Activated CD4-positive, alpha-beta T cell treated with anti-CD3 and anti-CD28 coated beads, Interleukin-2, amount 10 ng/mL, durations not matched to agents 7 days and 5 days (primary cell): Measurements from ENCODE around the gene MEIS3. TPM values are rescaled to one million over a fixed set of nuclear protein-coding genes. Genes with fewer than 3 reads are reported as not detected.

Experiments used
- CTCF ChIA-PET: fragments of 350-600 bp; sonication (Branson Sonifier 250); formaldehyde crosslinking; loops from one replicate; lab custom pipeline; 2021; ENCODE audit warnings: antibody characterized with exemption; lab: Charles Lee
- POLR2A ChIA-PET: fragments of 350-600 bp; sonication (Branson Sonifier 250); formaldehyde crosslinking; loops from one replicate; lab custom pipeline; 2021; ENCODE audit warnings: antibody characterized with exemption; lab: Charles Lee
- DNase-seq: peaks from one replicate; pipeline ENCODE4 v3.0.0-alpha.2; 2020
- H3K27ac Mint-ChIP-seq: one replicate; pipeline ENCODE4 v1.8.0; 2021; ENCODE audit warnings: mild to moderate bottlenecking, moderate library complexity, mixed read lengths
- H3K27me3 Mint-ChIP-seq: one replicate; pipeline ENCODE4 v1.8.0; 2021; ENCODE audit warnings: mixed read lengths
- H3K36me3 Mint-ChIP-seq: one replicate; pipeline ENCODE4 v1.8.0; 2021; ENCODE audit warnings: low read depth, mixed read lengths
- H3K4me1 Mint-ChIP-seq: one replicate; pipeline ENCODE4 v1.8.0; 2021; ENCODE audit warnings: mixed read lengths
- H3K4me3 Mint-ChIP-seq: one replicate; pipeline ENCODE4 v1.8.0; 2021; ENCODE audit warnings: mild to moderate bottlenecking, moderate library complexity, mixed read lengths
- H3K9me3 Mint-ChIP-seq: one replicate; pipeline ENCODE4 v1.8.0; 2021; ENCODE audit warnings: mixed read lengths
- total RNA-seq, 2 experiments: library from RNA; stranded (reverse); gene quantifications; one replicate each; pipeline ENCODE4 v1.2.3, GENCODE V29; 2021

MEIS3 gene
- total RNA-seq, 2 experiments from 2014 or later, result not detected

DNA sequence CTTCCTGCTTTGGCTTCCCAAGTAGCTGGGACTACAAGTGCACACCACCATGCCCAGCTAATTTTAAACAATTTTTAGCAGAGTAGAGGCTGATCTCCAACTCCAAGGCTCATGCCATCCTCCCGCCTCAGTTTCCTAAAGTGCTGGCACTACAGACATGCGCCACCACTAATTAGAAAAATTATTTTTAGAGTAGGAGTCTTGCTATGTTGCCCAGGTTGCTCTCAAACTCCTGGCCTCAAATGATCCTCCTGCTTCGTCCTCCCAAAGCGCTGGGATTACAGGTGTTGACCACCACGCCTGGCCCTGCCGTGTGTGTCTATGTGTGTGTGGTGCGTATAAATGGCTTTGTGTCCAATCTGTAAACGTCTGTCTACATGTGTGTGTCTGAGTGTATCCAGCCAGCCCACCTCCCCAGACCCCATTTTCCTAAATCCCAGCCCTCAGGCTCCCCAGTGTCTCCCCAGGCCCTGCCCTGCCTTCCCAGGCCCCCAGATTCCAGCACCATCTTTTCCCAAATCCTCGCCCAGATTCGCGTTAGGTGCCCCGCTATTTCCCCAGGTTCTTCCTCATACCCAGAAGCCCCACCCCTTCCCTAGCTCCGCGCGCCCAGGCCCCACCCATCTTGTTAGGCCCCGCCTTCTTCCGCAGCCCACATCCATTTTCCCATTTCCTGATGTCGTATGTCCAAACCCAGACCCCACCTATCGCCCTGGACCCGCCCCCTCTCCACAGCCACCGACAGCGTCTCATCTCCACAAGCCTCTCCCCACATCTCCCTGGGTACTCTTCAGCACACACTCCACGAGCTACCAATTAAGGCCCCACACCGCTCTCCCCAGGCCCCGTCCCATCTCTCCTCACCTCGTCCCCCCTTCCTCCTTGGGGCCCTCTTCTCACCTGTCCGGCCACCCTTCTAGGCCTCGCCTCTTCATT lies 27.5 kb upstream of the MEIS3 start:
- CTCF ChIA-PET, result interaction anchor here (0.7 to 3.6 kb wide), 9 partner anchors 11 to 271 kb away, joined by 3 to 26 read pairs (median 4); partner anchors contain the start of gene NAPA
- DNase-seq, result peak; percentile 33
- peak overlapping the region; percentile 76 for H3K27ac Mint-ChIP-seq

DNA sequence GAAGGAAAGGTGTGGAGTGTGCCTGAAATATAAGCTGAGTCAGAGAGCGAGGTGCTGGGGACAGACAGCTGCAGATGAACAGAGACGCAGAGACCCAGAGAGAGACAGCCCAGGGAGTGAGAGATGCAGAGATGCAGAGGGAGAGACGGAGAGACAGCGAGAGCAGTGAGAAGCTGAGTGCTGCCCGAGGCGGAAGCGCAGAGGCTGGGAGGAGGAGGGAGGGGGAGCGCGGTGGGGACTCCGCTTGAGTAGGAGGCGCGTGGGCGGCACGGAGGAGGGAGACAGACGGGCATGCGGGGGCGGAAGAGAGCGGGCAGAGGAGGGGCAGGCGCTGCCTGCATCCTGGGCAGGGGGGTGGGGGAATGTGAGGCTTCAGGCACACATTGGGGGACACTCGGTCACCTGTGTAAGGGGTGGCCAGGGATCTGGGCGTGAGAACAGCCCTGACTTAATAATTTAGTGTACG lies 26.6 kb upstream of the MEIS3 start:
- H3K4me3 Mint-ChIP-seq, result peak overlapping the region; percentile 42
- H3K27ac Mint-ChIP-seq, result no peak overlapping the region

More for the DNA sequence above, 27.5 kb upstream of the MEIS3 start:
- Mint-ChIP-seq H3K4me3 (peak overlapping the region; percentile 17), H3K4me1 (peaks cover 47% of the 10 kb centered on the region), H3K36me3 (peaks cover 3% of the 10 kb centered on the region), H3K9me3 (no peaks in the 10 kb centered on the region), H3K27me3 (peaks cover 75% of the 10 kb centered on the region)
- POLR2A ChIA-PET, result no interaction called here

DNA sequence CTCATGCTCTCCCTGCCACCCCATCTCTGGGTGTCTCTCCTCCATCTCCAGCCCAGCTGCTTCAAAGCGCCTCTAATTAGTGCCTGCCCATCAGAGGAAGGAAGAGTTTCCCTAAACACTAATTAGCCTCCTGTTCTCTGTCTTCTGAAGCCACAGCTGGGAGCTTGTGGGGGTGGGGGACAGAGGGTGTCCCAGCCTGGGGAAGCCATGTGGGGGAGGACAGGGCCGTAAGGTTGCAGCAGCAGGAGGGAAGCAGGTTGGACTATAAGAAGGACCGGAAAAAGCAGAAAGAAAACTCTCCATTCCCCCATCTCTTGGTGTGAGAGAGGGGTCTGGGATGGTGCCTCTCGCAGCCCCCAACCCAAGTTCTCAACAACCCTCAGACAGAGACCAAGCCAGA lies 26.2 kb upstream of the MEIS3 start:
- CTCF ChIA-PET, result interaction anchor here (0.6 to 3.6 kb wide), 7 partner anchors 9 to 661 kb away, joined by 3 to 26 read pairs (median 3); partner anchors contain the start of gene NAPA
- no peak overlapping the region for H3K27ac Mint-ChIP-seq
- peaks cover 73% of the 10 kb centered on the region for H3K27me3 Mint-ChIP-seq
- H3K4me3 Mint-ChIP-seq, result peak overlapping the region; percentile 42
- no peak for DNase-seq
- peaks cover 3% of the 10 kb centered on the region for H3K36me3 Mint-ChIP-seq
- POLR2A ChIA-PET, result no interaction called here
- H3K4me1 Mint-ChIP-seq, result peaks cover 47% of the 10 kb centered on the region
- H3K9me3 Mint-ChIP-seq, result no peaks in the 10 kb centered on the region

More for the DNA sequence above, 26.6 kb upstream of the MEIS3 start:
- ChIA-PET POLR2A (no interaction called here), CTCF (interaction anchor here (0.7 to 3.6 kb wide), 5 partner anchors 10 to 222 kb away, joined by 3 to 26 read pairs (median 6); partner anchors contain the start of gene NAPA)
- Mint-ChIP-seq H3K27me3 (peaks cover 76% of the 10 kb centered on the region), H3K4me1 (peaks cover 47% of the 10 kb centered on the region), H3K36me3 (peaks cover 3% of the 10 kb centered on the region), H3K9me3 (no peaks in the 10 kb centered on the region)
- DNase-seq, result peak; percentile 70

DNA sequence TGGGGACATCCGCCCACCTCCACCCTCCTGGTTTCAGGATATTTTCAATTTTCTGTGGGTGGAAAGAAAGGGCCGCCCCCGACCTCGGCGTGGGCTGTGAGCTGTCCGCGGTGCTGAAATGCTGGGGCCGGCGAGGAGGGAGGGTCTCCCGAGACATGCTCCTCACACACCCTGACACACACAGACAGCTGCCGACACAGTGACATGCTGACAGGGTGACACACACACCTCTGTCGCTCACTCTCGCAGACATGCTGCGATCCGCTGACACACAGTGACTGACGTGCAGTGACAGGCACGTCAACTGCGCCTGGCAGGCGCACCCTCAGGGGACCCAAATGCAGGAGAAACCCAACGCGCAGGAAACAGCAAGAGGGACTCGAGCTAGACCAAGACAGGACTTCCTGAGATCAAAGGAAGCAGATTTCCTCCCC lies 25.1 kb upstream of the MEIS3 start:
- no peak overlapping the region for H3K27ac Mint-ChIP-seq
- peak; percentile 56 for DNase-seq
- peaks cover 47% of the 10 kb centered on the region for H3K4me1 Mint-ChIP-seq
- no peak overlapping the region for H3K4me3 Mint-ChIP-seq
- CTCF ChIA-PET, result interaction anchor here (0.9 to 2.7 kb wide), 3 partner anchors 8 to 279 kb away, joined by 3 to 6 read pairs (median 3); partner anchors contain the start of gene NAPA
- H3K9me3 Mint-ChIP-seq, result no peaks in the 10 kb centered on the region
- peaks cover 64% of the 10 kb centered on the region for H3K27me3 Mint-ChIP-seq
- POLR2A ChIA-PET, result no interaction called here
- H3K36me3 Mint-ChIP-seq, result peaks cover 3% of the 10 kb centered on the region

DNA sequence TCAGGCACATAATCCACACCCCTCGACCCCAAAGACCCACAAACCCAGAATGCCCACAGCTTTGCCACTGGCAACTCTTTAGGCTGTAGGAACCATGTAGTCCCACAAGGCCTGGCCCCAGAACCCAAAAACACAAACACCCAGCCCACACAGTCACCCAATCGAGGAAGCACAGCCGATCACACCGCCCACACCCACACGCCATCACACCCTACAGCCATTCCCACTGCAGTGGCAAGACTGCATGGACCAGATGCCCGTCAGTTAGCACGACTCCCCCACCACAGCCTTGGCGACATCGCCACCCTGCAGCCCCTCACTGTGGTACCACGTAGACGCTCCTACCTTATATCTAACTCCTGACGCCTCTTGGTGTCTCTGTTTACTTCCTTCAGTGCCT lies 24.0 kb upstream of the MEIS3 start:
- no peak overlapping the region for H3K27ac Mint-ChIP-seq
- POLR2A ChIA-PET, result no interaction called here
- H3K4me1 Mint-ChIP-seq, result peaks cover 43% of the 10 kb centered on the region
- CTCF ChIA-PET, result no interaction called here
- H3K9me3 Mint-ChIP-seq, result no peaks in the 10 kb centered on the region
- H3K36me3 Mint-ChIP-seq, result peaks cover 3% of the 10 kb centered on the region
- no peak for DNase-seq
- H3K27me3 Mint-ChIP-seq, result peaks cover 61% of the 10 kb centered on the region
- H3K4me3 Mint-ChIP-seq, result no peak overlapping the region

DNA sequence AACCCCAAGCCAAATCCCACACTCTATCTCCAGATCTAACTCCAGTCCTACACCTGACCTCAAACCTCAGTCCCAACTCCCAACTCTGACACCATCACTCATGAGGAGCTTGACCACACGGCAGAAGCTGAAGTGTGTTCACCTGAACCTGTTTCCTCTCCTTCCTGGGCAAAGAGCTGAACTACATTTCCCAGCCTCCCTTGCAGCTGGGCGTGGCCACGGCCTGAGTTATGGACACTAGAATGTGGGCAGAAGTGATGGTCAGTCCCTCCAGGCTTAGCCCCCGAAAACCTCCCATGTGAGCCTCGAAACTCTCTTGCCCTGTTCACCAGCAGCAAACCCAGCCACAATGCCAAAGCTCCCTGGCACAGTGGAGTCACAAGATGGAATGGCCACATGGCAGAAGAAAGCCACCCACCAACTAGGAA lies 19.5 kb upstream of the MEIS3 start:
- POLR2A ChIA-PET, result no interaction called here
- CTCF ChIA-PET, result interaction anchor here (1.1 to 2.0 kb wide), 2 partner anchors 45 to 259 kb away, joined by 4 to 6 read pairs; partner anchors contain the start of gene KPTN

DNA sequence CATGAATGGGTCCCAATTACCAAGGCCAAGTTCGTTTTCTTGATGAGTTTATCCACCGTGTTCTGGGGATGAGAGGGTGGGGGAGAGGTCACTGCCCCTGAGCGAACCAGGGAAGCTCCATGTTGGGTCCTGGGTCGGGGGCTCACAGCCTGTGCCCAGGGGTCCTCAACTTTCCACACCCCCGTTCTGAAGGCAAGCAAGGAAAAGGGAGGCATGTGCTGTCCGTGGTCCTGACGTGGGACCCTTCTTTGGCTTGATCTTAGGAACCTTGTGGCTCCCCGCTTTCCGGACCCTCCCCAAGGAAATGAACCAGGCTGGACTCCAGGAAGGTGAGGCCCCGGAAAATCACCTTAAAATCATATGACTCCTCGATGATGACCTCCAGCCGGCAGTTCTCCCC lies 18.2 kb upstream of the MEIS3 start:
- Mint-ChIP-seq H3K9me3 (peaks cover 4% of the 10 kb centered on the region), H3K27me3 (peaks cover 19% of the 10 kb centered on the region), H3K27ac (no peak overlapping the region), H3K4me3 (no peak overlapping the region), H3K36me3 (no peaks in the 10 kb centered on the region), H3K4me1 (peaks cover 42% of the 10 kb centered on the region)
- DNase-seq, result no peak
- CTCF ChIA-PET, result interaction anchor here (2.0 to 2.8 kb wide), 2 partner anchors 46 to 261 kb away, joined by 6 to 17 read pairs; partner anchors contain the start of gene KPTN
- POLR2A ChIA-PET, result interaction anchor here (0.6 kb wide), 1 partner anchor 53 kb away, joined by 4 read pairs; no protein-coding TSS in a partner anchor

More for the DNA sequence above, 19.5 kb upstream of the MEIS3 start:
- Mint-ChIP-seq H3K4me1 (peaks cover 36% of the 10 kb centered on the region), H3K9me3 (no peaks in the 10 kb centered on the region), H3K27ac (no peak overlapping the region), H3K4me3 (no peak overlapping the region), H3K36me3 (no peaks in the 10 kb centered on the region), H3K27me3 (peaks cover 30% of the 10 kb centered on the region)
- no peak for DNase-seq

DNA sequence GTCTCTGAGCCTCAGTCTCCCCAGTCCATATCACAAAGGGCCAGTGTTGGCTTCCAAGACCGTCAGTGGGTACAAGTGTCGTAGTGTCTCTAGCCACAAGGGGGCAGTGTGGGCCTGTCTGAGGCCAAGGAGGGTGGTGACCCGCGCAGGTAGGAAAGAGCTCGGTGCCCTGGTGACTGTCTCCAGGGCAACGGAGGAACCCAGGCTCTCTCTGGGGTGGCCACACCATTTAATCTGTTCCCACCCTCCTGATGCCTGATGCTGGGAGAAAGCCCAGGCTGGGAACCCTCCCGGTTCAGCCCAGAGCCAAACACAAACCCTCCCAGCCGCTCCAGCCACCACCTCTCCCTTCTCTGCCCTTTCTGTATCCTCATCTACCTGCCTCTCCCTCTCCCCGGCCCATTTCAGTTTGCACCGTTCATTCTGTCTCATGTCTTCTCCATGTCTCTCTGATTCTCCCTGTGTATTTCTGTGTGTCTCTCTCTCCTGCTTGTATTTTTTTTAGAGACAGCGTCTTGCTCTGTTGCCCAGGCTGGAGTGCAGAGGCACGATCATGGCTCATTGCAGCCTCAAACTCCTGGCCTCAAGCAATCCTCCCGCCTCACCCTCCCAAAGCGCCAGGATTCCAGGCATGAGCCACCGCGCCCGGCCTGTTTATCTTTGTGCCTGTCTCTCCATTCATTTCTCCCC lies 17.5 kb upstream of the MEIS3 start:
- no peak overlapping the region for H3K4me3 Mint-ChIP-seq

DNA sequence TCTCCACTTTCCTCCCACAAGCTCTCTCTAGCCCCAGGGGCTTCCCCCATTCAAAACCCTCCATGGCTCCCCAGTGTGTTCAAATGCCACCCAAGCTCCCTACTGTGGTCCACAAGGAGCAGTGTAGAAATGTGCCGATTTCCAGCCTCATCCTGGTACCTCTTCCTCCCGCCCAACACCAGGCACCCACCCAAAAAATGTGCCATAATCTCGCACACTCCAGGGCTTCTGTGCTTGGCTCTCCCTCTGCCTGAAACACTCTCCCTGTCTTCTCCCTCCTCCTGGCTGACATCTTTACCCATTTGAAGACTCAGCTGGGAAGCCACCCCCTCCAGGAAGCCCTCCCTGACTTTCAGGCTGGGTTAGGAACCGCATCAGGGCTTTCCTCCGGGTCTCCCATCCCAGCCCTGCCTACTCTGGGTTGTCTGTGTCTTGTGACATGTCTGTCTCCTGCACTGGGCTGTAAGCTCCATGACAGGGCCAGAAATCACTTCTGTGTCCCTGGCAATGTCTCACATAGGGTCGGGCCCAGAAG lies 16.6 kb upstream of the MEIS3 start:
- ChIA-PET CTCF (interaction anchor here (0.6 to 5.2 kb wide), 17 partner anchors 8 to 331 kb away, joined by 3 to 64 read pairs (median 6); partner anchors contain the start of genes EHD2, KPTN and NAPA), POLR2A (interaction anchor here (1.0 kb wide), 1 partner anchor 271 kb away, joined by 3 read pairs; no protein-coding TSS in a partner anchor)
- no peaks in the 10 kb centered on the region for H3K36me3 Mint-ChIP-seq
- no peak for DNase-seq
- peaks cover 6% of the 10 kb centered on the region for H3K9me3 Mint-ChIP-seq
- no peak overlapping the region for H3K4me3 Mint-ChIP-seq
- H3K27ac Mint-ChIP-seq, result peak overlapping the region; percentile 61
- peaks cover 10% of the 10 kb centered on the region for H3K27me3 Mint-ChIP-seq
- peaks cover 51% of the 10 kb centered on the region for H3K4me1 Mint-ChIP-seq

More for the DNA sequence above, 17.5 kb upstream of the MEIS3 start:
- DNase-seq, result peak; percentile 88
- POLR2A ChIA-PET, result interaction anchor here (1.0 kb wide), 1 partner anchor 270 kb away, joined by 3 read pairs; no protein-coding TSS in a partner anchor
- Mint-ChIP-seq H3K27ac (peak overlapping the region; percentile 36), H3K36me3 (no peaks in the 10 kb centered on the region), H3K4me1 (peaks cover 48% of the 10 kb centered on the region), H3K9me3 (peaks cover 4% of the 10 kb centered on the region), H3K27me3 (peaks cover 15% of the 10 kb centered on the region)
- CTCF ChIA-PET, result interaction anchor here (0.6 to 5.2 kb wide), 24 partner anchors 8 to 355 kb away, joined by 3 to 64 read pairs (median 4); partner anchors contain the start of genes EHD2, KPTN and NAPA

DNA sequence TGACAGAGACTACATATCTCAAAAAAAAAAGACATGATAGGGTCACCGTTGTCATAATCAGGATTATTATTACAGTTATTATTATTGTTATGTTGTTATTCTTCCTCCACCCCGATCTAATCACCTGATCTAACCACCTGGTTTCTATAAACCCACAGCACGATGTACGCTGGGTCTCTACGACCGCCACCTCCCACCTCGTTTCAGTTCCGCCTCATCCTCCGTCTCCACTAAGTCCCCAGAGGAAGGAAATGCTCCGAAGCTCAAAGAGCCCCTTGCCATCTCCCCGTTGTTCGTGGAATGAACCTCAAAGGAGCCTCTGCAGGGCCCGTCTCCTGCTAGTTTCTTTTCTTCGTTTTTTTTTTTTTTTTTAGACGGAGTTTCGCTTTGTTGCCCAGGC lies 15.9 kb upstream of the MEIS3 start:
- POLR2A ChIA-PET, result no interaction called here
- Mint-ChIP-seq H3K27me3 (peaks cover 14% of the 10 kb centered on the region), H3K4me3 (peak overlapping the region; percentile 5), H3K27ac (peak overlapping the region; percentile 70), H3K36me3 (no peaks in the 10 kb centered on the region), H3K9me3 (peaks cover 6% of the 10 kb centered on the region), H3K4me1 (peaks cover 55% of the 10 kb centered on the region)
- CTCF ChIA-PET, result interaction anchor here (0.9 to 5.2 kb wide), 8 partner anchors 12 to 429 kb away, joined by 3 to 64 read pairs (median 12); partner anchors contain the start of genes EHD2, KPTN and NAPA
- peak; percentile 51 for DNase-seq

DNA sequence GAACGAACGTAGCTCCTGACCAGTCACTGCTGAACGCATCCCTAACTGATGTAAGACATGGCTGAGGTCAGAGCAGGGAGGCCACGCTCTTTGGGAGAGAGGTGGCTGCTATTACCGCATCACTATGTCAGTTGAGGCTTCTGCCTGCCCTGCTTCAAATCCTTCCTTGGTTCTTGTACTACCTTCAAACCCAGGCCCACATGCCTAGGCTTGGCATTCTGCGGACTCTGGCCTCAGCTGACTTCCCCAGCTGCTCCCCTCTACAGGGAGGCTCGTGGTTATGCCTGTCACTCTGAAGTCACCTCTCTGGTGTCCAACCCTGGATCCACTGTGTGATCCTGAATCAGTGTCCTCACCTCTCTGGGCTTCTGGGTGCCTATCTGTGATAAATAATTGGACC lies 14.8 kb upstream of the MEIS3 start:
- Mint-ChIP-seq H3K27me3 (peaks cover 19% of the 10 kb centered on the region), H3K4me1 (peaks cover 63% of the 10 kb centered on the region), H3K27ac (no peak overlapping the region), H3K4me3 (no peak overlapping the region), H3K9me3 (peaks cover 6% of the 10 kb centered on the region), H3K36me3 (no peaks in the 10 kb centered on the region)
- CTCF ChIA-PET, result interaction anchor here (0.6 to 5.2 kb wide), 9 partner anchors 50 to 430 kb away, joined by 3 to 64 read pairs (median 5); partner anchors contain the start of genes EHD2, KPTN and NAPA
- POLR2A ChIA-PET, result interaction anchor here (0.6 kb wide), 1 partner anchor 115 kb away, joined by 5 read pairs; no protein-coding TSS in a partner anchor
- DNase-seq, result no peak
